HepG2 (cell line): ENCODE results near the gene AP4M1. TPM values are rescaled to one million over a fixed set of nuclear protein-coding genes. Genes with fewer than 3 reads are reported as not detected.

Source experiments
- CAMTA2 ChIP-seq: sonication (generic); formaldehyde crosslinking; IDR thresholded peaks from 2 replicates; pipeline ENCODE4 v1.4.0; 2020; ENCODE audit warnings: mild to moderate bottlenecking, missing genetic modification reagents, borderline replicate concordance
- CREM ChIP-seq, 2 experiments: sonication (generic) in 1 of 2; formaldehyde crosslinking in 1 of 2; IDR thresholded peaks; 2 replicates each; pipeline versions ENCODE4 v1.4.0 to v1.6.1; 2016 to 2020; ENCODE audit warnings: antibody characterized with exemption in 1 of 2, mild to moderate bottlenecking in 1 of 2, missing genetic modification reagents in 1 of 2
- IRF9 ChIP-seq: sonication (generic); formaldehyde crosslinking; IDR thresholded peaks from 2 replicates; pipeline ENCODE4 v1.8.0; 2022; ENCODE audit warnings: missing genetic modification reagents, mild to moderate bottlenecking, borderline replicate concordance
- KAT2B ChIP-seq: fragments of 150-350 bp; IDR thresholded peaks from 2 replicates; pipeline ENCODE4 v1.6.1; 2014; ENCODE audit warnings: low read depth, low read length, borderline replicate concordance
- KDM2A ChIP-seq: sonication (generic); formaldehyde crosslinking; IDR thresholded peaks from 2 replicates; pipeline ENCODE4 v1.4.0; 2020; ENCODE audit warnings: low read depth, missing genetic modification reagents, borderline replicate concordance
- KLF12 ChIP-seq: sonication (generic); formaldehyde crosslinking; IDR thresholded peaks from 2 replicates; pipeline ENCODE4 v1.4.0; 2020; ENCODE audit warnings: missing genetic modification reagents, borderline replicate concordance
- KMT2A ChIP-seq: sonication (generic); formaldehyde crosslinking; IDR thresholded peaks from 2 replicates; pipeline ENCODE4 v1.4.0; 2020; ENCODE audit warnings: missing genetic modification reagents
- NFE2 ChIP-seq: sonication (generic); formaldehyde crosslinking; IDR thresholded peaks from 2 replicates; pipeline ENCODE4 v1.4.0; 2020; ENCODE audit warnings: missing genetic modification reagents
- POLR2G ChIP-seq: fragments of 200-400 bp; formaldehyde crosslinking; IDR thresholded peaks from 2 replicates; pipeline ENCODE4 v1.6.1; 2018; ENCODE audit warnings: mild to moderate bottlenecking, low read depth, low read length, moderate library complexity
- SALL1 ChIP-seq: sonication (generic); formaldehyde crosslinking; IDR thresholded peaks from 2 replicates; pipeline ENCODE4 v1.8.0; 2022; ENCODE audit warnings: mild to moderate bottlenecking, missing genetic modification reagents
- SPEN ChIP-seq: sonication (generic); formaldehyde crosslinking; IDR thresholded peaks from 2 replicates; pipeline ENCODE4 v1.5.1; 2020; ENCODE audit warnings: low read depth, mild to moderate bottlenecking, missing genetic modification reagents
- ZNF282 ChIP-seq: fragments of 450-650 bp; IDR thresholded peaks from 2 replicates; pipeline ENCODE4 v1.6.1; 2018; ENCODE audit not compliant: partially characterized antibody
- ZNF3 ChIP-seq: IDR thresholded peaks from 2 replicates; pipeline ENCODE4 v1.7.0; 2017; ENCODE audit warnings: inconsistent platforms
- ZNF460 ChIP-seq: sonication (generic); formaldehyde crosslinking; IDR thresholded peaks from 2 replicates; pipeline ENCODE4 v1.5.1; 2020; ENCODE audit warnings: missing genetic modification reagents, mild to moderate bottlenecking, borderline replicate concordance
- ZNF484 ChIP-seq: sonication (generic); formaldehyde crosslinking; IDR thresholded peaks from 2 replicates; pipeline ENCODE4 v1.5.1; 2020; ENCODE audit warnings: mild to moderate bottlenecking, low read depth, missing genetic modification reagents, borderline replicate concordance
- ZNF496 ChIP-seq: sonication (generic); formaldehyde crosslinking; IDR thresholded peaks from 2 replicates; pipeline ENCODE4 v1.8.1; 2023; ENCODE audit warnings: mild to moderate bottlenecking, moderate library complexity, missing genetic modification reagents; ENCODE audit not compliant: insufficient replicate concordance
- ZNF674 ChIP-seq: sonication (generic); formaldehyde crosslinking; IDR thresholded peaks from 2 replicates; pipeline ENCODE4 v1.5.0; 2020; ENCODE audit warnings: low read depth, mild to moderate bottlenecking, missing genetic modification reagents
- ZNF710 ChIP-seq: sonication (generic); formaldehyde crosslinking; IDR thresholded peaks from 2 replicates; pipeline ENCODE4 v1.5.0; 2020; ENCODE audit warnings: mild to moderate bottlenecking, missing genetic modification reagents, borderline replicate concordance
- polyA plus RNA-seq, 8 experiments: library from polyadenylated mRNA; depleted of rRNA in 3 of 8; stranded (reverse) in 7 of 8; unstranded in 1 of 8; fragments of >200 nt; fragmentation: Illumina TruSeq in 4 of 8; extraction: Trizol in 4 of 8; gene quantifications; 2 replicates each; pipeline versions ENCODE4 v1.2.1 to v1.2.3, GENCODE V29; 2011 to 2016; ENCODE audit warnings: low read depth in 4 of 8, missing spikeins in 1 of 8, mixed read lengths in 1 of 8; ENCODE audit not compliant: insufficient read depth in 1 of 8
- total RNA-seq, 5 experiments: library from RNA; depleted of rRNA; stranded (reverse); fragments of >200 nt; fragmentation: Illumina TruSeq; extraction: Trizol; gene quantifications; 2 replicates each; pipeline ENCODE4 v1.2.3, GENCODE V29; 2016; ENCODE audit warnings: low read depth in 1 of 5
- TF ChIP-seq, protein P1 (sequence below): sonication (generic); formaldehyde crosslinking; IDR thresholded peaks from 2 replicates; pipeline ENCODE4 v1.5.0; 2020; ENCODE audit warnings: missing genetic modification reagents
- TF ChIP-seq, protein P2 (sequence below): IDR thresholded peaks from 2 replicates; pipeline ENCODE4 v1.6.1; 2018; ENCODE audit warnings: missing genetic modification reagents, mild to moderate bottlenecking, missing compliant biosample characterization
- TF ChIP-seq, protein P3 (sequence below): sonication (generic); formaldehyde crosslinking; IDR thresholded peaks from 2 replicates; pipeline ENCODE4 v1.4.0; 2020; ENCODE audit warnings: low read depth, mild to moderate bottlenecking, missing genetic modification reagents

The AP4M1 gene
- total and polyA plus RNA-seq, 2 of the 13 experiments (the other 11 are each of a cell fraction or from before 2014, with no cell fraction given): 6.3 to 9.7 TPM

DNA sequence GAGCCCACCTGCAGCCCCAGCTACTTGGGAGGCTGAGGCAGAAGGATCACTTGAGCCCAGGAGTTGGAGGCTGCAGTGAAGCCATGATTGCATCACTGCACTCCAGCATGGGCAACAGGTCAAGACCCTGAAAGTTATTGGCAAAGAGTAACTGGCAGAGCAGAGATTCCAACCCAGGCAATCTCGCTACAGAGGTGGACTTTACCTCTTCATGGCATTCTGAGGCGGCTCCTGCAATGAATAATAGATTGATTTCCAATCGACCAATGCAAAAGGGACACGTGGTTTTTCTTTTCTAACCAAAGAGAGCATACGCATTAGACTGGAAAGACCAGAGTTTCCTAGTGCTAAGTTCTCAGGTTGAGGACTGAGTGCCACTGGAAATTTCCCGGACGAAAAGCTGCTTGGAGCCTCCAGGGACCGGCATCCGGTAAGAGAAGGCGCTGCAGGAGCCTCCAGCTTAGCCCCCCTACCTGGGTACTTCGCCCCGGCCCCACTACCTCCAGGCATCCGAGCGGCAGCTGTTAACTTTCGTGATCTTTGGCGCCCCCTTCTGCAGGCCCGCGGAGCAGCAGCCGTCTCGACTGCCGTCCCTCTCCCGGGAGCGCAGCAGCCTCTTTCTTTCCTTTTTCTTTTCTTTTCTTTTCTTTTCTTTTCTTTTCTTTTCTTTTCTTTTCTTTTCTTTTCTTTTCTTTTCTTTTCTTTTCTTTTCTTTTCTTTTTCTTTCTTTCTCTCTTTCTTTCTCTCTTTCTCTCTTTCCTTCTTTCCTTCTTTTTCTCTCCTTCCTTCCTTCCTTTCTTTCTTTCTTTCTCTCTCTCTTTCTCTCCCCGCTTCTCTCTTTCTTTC lies 29.4 kb downstream of the AP4M1 start (continued):
- TF ChIP-seq, protein P1, sequence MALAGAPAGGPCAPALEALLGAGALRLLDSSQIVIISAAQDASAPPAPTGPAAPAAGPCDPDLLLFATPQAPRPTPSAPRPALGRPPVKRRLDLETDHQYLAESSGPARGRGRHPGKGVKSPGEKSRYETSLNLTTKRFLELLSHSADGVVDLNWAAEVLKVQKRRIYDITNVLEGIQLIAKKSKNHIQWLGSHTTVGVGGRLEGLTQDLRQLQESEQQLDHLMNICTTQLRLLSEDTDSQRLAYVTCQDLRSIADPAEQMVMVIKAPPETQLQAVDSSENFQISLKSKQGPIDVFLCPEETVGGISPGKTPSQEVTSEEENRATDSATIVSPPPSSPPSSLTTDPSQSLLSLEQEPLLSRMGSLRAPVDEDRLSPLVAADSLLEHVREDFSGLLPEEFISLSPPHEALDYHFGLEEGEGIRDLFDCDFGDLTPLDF (CRISPR knock-in tag): no peak
- TF ChIP-seq NFE2 (CRISPR knock-in tag) (no peak), POLR2G (no peak), CAMTA2 (CRISPR knock-in tag) (no peak), ZNF3 (CRISPR knock-in tag) (no peak), ZNF674 (CRISPR knock-in tag) (no peak), SALL1 (CRISPR knock-in tag) (peak; percentile 47; the same call in 1 of the 2 replicates), KMT2A (CRISPR knock-in tag) (0 out of 2 replicates have a peak, but pooled peaks have one; percentile 34), ZNF710 (no peak), SPEN (no peak), ZNF460 (CRISPR knock-in tag) (no peak; the same call in 1 of the 2 replicates), KLF12 (no peak), KDM2A (peak; percentile 64; the same call in 1 of the 2 replicates), ZNF282 (no peak), CREM (IDR thresholded peaks at IDR 0.05) (no peak), CREM (CRISPR knock-in tag; IDR thresholded peaks at IDR 0.05) (no peak), KAT2B (peak; percentile 75; the same call in 1 of the 2 replicates), ZNF484 (CRISPR knock-in tag) (no peak), ZNF496 (CRISPR knock-in tag) (no peak), IRF9 (CRISPR knock-in tag) (no peak)
- TF ChIP-seq, protein P2, sequence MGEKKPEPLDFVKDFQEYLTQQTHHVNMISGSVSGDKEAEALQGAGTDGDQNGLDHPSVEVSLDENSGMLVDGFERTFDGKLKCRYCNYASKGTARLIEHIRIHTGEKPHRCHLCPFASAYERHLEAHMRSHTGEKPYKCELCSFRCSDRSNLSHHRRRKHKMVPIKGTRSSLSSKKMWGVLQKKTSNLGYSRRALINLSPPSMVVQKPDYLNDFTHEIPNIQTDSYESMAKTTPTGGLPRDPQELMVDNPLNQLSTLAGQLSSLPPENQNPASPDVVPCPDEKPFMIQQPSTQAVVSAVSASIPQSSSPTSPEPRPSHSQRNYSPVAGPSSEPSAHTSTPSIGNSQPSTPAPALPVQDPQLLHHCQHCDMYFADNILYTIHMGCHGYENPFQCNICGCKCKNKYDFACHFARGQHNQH (CRISPR knock-in tag): peak; percentile 40; the same call in 1 of the 2 replicates
- TF ChIP-seq, protein P3, sequence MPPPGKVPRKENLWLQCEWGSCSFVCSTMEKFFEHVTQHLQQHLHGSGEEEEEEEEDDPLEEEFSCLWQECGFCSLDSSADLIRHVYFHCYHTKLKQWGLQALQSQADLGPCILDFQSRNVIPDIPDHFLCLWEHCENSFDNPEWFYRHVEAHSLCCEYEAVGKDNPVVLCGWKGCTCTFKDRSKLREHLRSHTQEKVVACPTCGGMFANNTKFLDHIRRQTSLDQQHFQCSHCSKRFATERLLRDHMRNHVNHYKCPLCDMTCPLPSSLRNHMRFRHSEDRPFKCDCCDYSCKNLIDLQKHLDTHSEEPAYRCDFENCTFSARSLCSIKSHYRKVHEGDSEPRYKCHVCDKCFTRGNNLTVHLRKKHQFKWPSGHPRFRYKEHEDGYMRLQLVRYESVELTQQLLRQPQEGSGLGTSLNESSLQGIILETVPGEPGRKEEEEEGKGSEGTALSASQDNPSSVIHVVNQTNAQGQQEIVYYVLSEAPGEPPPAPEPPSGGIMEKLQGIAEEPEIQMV (CRISPR knock-in tag): no peak
